CD14-positive monocyte (primary cell): ENCODE measurements around the gene CRMP1. TPM values are rescaled to one million over a fixed set of nuclear protein-coding genes. Genes with fewer than 3 reads are reported as not detected.

Experiments used
- DNase-seq, 3 donors: peaks; one replicate each; pipeline ENCODE4 v3.0.0-alpha.2; 2011 to 2022
- H2AFZ ChIP-seq: 2 replicates; pipeline ENCODE4 v1.6.0; 2012; ENCODE audit warnings: mild to moderate bottlenecking, low read depth, low read length, inconsistent platforms; ENCODE audit not compliant: insufficient read depth, poor library complexity, severe bottlenecking
- H3K27ac ChIP-seq, 2 donors: 1 replicate in 1 of 2; 2 replicates in 1 of 2; pipeline ENCODE4 v1.5.1; 2012 to 2013; ENCODE audit warnings: low read length in 2 of 2, control low read depth in 1 of 2, inconsistent platforms in 1 of 2, low read depth in 1 of 2, mild to moderate bottlenecking in 1 of 2
- H3K27me3 ChIP-seq, 2 donors: one replicate each; pipeline versions ENCODE4 v1.6.0 to v1.6.1; 2011 to 2013; ENCODE audit warnings: low read length in 2 of 2; ENCODE audit not compliant: control insufficient read depth in 2 of 2, insufficient read depth in 2 of 2
- H3K36me3 ChIP-seq, 2 donors: replicated peaks in 1 of 2; 1 replicate in 1 of 2; 2 replicates in 1 of 2; pipeline versions ENCODE4 v1.5.1 to v1.6.1; 2012 to 2013; ENCODE audit warnings: low read length in 2 of 2, control low read depth in 1 of 2, inconsistent platforms in 1 of 2, mild to moderate bottlenecking in 1 of 2; ENCODE audit not compliant: insufficient read depth in 2 of 2, control insufficient read depth in 1 of 2
- H3K4me1 ChIP-seq, 2 donors: 1 replicate in 1 of 2; 2 replicates in 1 of 2; pipeline versions ENCODE4 v1.5.1 to v1.6.1; 2012 to 2013; ENCODE audit warnings: low read length in 2 of 2, control low read depth in 1 of 2, inconsistent platforms in 1 of 2, mild to moderate bottlenecking in 1 of 2, moderate library complexity in 1 of 2; ENCODE audit not compliant: insufficient read depth in 2 of 2, control insufficient read depth in 1 of 2
- H3K4me2 ChIP-seq: replicated peaks from 2 replicates; pipeline ENCODE3; 2012; ENCODE audit warnings: low read length, moderate library complexity, mild to moderate bottlenecking; ENCODE audit not compliant: poor library complexity, severe bottlenecking; ENCODE audit errors: extremely low read depth
- H3K4me3 ChIP-seq, 3 experiments: fragments of 200-600 bp in 1 of 3; sonication (generic) in 1 of 3; replicated peaks in 1 of 3; 1 replicate in 2 of 3; 2 replicates in 1 of 3; pipeline ENCODE4 v1.5.1; 2011 to 2013; ENCODE audit warnings: low read length in 3 of 3, mild to moderate bottlenecking in 3 of 3, control low read depth in 2 of 3, low read depth in 2 of 3, inconsistent platforms in 1 of 3, moderate library complexity in 1 of 3
- H3K79me2 ChIP-seq: 2 replicates; pipeline ENCODE4 v1.6.0; 2012; ENCODE audit warnings: mild to moderate bottlenecking, control low read depth, inconsistent platforms, low read length, moderate library complexity; ENCODE audit not compliant: insufficient read depth
- H3K9ac ChIP-seq: 2 replicates; pipeline ENCODE4 v1.6.0; 2017; ENCODE audit warnings: low read length, mild to moderate bottlenecking; ENCODE audit not compliant: insufficient read depth, poor library complexity, severe bottlenecking
- H3K9me3 ChIP-seq, 2 donors: replicated peaks in 1 of 2; 1 replicate in 1 of 2; 2 replicates in 1 of 2; pipeline versions ENCODE4 v1.5.1 to v1.6.1; 2012 to 2013; ENCODE audit warnings: low read length in 2 of 2, control low read depth in 1 of 2; ENCODE audit not compliant: control insufficient read depth in 1 of 2, insufficient read depth in 1 of 2
- H4K20me1 ChIP-seq: 2 replicates; pipeline ENCODE4 v1.6.0; 2012; ENCODE audit warnings: mild to moderate bottlenecking, low read length, control low read depth, moderate library complexity; ENCODE audit not compliant: insufficient read depth
- H3K27ac Mint-ChIP-seq, 7 donors: one replicate each; pipeline ENCODE4 v1.8.0; 2020; ENCODE audit warnings: mild to moderate bottlenecking in 7 of 7, mixed read lengths in 7 of 7, moderate library complexity in 6 of 7, inconsistent platforms in 2 of 7
- H3K27me3 Mint-ChIP-seq, 3 donors: one replicate each; pipeline ENCODE4 v1.8.0; 2021 to 2022; ENCODE audit warnings: low read depth in 3 of 3, mild to moderate bottlenecking in 3 of 3, mixed read lengths in 3 of 3, moderate library complexity in 3 of 3, inconsistent platforms in 1 of 3
- H3K36me3 Mint-ChIP-seq, 2 donors: one replicate each; pipeline ENCODE4 v1.8.0; 2020; ENCODE audit warnings: mixed read lengths in 2 of 2, inconsistent platforms in 1 of 2, mild to moderate bottlenecking in 1 of 2
- H3K4me1 Mint-ChIP-seq: one replicate; pipeline ENCODE4 v1.8.0; 2020; ENCODE audit warnings: mild to moderate bottlenecking, mixed read lengths
- H3K4me3 Mint-ChIP-seq, 2 donors: one replicate each; pipeline ENCODE4 v1.8.0; 2020; ENCODE audit warnings: mild to moderate bottlenecking in 2 of 2, mixed read lengths in 2 of 2, moderate library complexity in 1 of 2
- H3K9me3 Mint-ChIP-seq, 7 donors: one replicate each; pipeline ENCODE4 v1.8.0; 2020 to 2022; ENCODE audit warnings: mixed read lengths in 7 of 7, mild to moderate bottlenecking in 6 of 7, moderate library complexity in 6 of 7, inconsistent platforms in 2 of 7
- CTCF ChIP-seq: fragments of 200-600 bp; IDR thresholded peaks from one replicate; pipeline ENCODE4 v1.8.0; 2022; ENCODE audit warnings: antibody characterized with exemption, mild to moderate bottlenecking
- WGBS: methylation state at CpG from one replicate; pipeline ENCODE4 v1.1.5; 2013; ENCODE audit warnings: missing lambda C conversion rate; ENCODE audit not compliant: insufficient coverage; 5-methylcytosine and 5-hydroxymethylcytosine counted together
- intact Hi-C, 2 donors: fragments of 100-400 bp; cut with micrococcal nuclease; formaldehyde crosslinking; loops; one replicate each; pipeline versions ENCODE4 v1.15.0 to v1.15.1; 2023
- polyA plus RNA-seq, 3 donors: library from polyadenylated mRNA; depleted of rRNA in 1 of 3; unstranded in 2 of 3; stranded (reverse) in 1 of 3; fragments of 300-500 nt in 2 of 3; fragments of >200 nt in 1 of 3; fragmentation: Illumina TruSeq in 2 of 3; gene quantifications; 1 replicate in 2 of 3; 2 replicates in 1 of 3; pipeline ENCODE4 v1.2.3, GENCODE V29; 2012 to 2021

CRMP1 gene
- polyA plus RNA-seq, 3 donors = not detected

- TF ChIP-seq CTCF = no peak
- Histone ChIP-seq H3K9ac (no peak overlapping the region), H4K20me1 (no peaks in the 10 kb centered on the region), H3K4me3 (no peak overlapping the region), H3K79me2 (no peaks in the 10 kb centered on the region), H2AFZ (no peak overlapping the region), H3K4me1 (peaks cover 7 to 14% of the 10 kb centered on the region in 2 donors), H3K4me2 (no peak overlapping the region), H3K9me3 (no peaks in the 10 kb centered on the region), H3K27me3 (peaks cover 0 to 3% of the 10 kb centered on the region in 2 donors), H3K27ac (no peak overlapping the region), H3K36me3 (no peaks in the 10 kb centered on the region)
- Mint-ChIP-seq H3K36me3 (no peaks in the 10 kb centered on the region), H3K27ac (no peak overlapping the region), H3K4me1 (peaks cover 14% of the 10 kb centered on the region), H3K27me3 (peaks cover 17 to 29% (median 23%) of the 10 kb centered on the region in 3 donors), H3K9me3 (peaks cover 0 to 3% (median 0%) of the 10 kb centered on the region in 7 donors), H3K4me3 (no peak overlapping the region)
- intact Hi-C loops = no loop called here
- no peak for DNase-seq
- WGBS = 42% methylated on average over 2 of the region's 5 CpGs
Observed at GRCh38 chr4:5822619-5823018, 70.3 kb downstream of the CRMP1 start.

- H3K4me1 ChIP-seq = peaks cover 4 to 6% of the 10 kb centered on the region in 2 donors
- no peaks in the 10 kb centered on the region for H3K36me3 ChIP-seq
- no peaks in the 10 kb centered on the region for H4K20me1 ChIP-seq
- Mint-ChIP-seq H3K4me3 (no peak overlapping the region), H3K36me3 (no peaks in the 10 kb centered on the region), H3K4me1 (peaks cover 6% of the 10 kb centered on the region), H3K9me3 (peaks cover 0 to 3% (median 0%) of the 10 kb centered on the region in 7 donors), H3K27me3 (peaks cover 13 to 25% (median 17%) of the 10 kb centered on the region in 3 donors), H3K27ac (no peak overlapping the region)
- no peaks in the 10 kb centered on the region for H3K79me2 ChIP-seq
- no peak for DNase-seq
- TF ChIP-seq CTCF = peak; percentile 65
- no peaks in the 10 kb centered on the region for H3K9me3 ChIP-seq
- H2AFZ ChIP-seq = no peak overlapping the region
- intact Hi-C loops = no loop called here
- H3K9ac ChIP-seq = no peak overlapping the region
- WGBS = 79% methylated on average over 14 of the region's 18 CpGs
- H3K4me3 ChIP-seq = no peak overlapping the region
- peaks cover 0 to 3% of the 10 kb centered on the region in 2 donors for H3K27me3 ChIP-seq
- H3K4me2 ChIP-seq = no peak overlapping the region
- no peak overlapping the region for H3K27ac ChIP-seq
Observed at GRCh38 chr4:5821665-5822358, 71.1 kb downstream of the CRMP1 start.
